MV-4-11 (cell line): ENCODE measurements around the gene RHBDD3.

Experiments
- DNase-seq: peaks from one replicate; lab custom pipeline; 2025; lab: John Stamatoyannopoulos, UW

The RHBDD3 gene

DNA sequence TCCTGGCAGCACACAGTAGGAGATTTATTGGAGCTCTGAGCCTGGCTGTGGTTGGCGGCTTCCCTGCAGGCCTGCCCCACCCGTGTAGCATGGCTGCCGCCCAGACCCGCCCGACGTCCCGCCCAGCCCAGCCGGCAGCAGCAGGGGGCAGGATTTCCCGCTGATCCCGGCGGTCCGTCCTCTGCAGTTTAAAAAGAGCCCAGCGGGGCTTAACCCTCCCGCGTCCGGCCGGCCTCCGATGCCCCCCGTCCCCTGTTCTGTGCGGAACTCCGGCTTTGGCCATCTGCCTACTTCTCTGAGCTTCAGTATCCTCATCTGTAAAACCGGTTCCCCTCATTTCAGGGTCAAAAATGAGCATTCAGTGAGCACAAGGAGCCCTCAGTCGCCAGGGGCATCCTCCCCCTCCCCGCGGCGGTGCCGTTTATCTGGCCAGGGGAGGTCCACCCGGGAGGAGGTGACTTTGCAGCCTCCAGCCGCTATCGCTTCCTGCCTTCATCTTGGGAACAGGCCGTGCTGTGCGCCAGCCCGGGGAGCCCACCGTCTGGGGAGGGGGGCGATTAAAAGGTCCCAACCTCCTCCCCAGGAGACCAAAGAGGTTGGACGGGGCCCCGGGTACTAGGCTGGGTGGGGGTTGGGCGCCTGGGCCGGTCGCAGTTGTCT, 38.5 kb upstream of the RHBDD3 start, which contains the start of gene GAS2L1:
TSS of gene GAS2L1 (plus strand) at position 476 of the 660 bp plus-strand sequence. CDS start 1,456 bp downstream, outside the sequence.
- DNase-seq: peak; percentile 64

DNA sequence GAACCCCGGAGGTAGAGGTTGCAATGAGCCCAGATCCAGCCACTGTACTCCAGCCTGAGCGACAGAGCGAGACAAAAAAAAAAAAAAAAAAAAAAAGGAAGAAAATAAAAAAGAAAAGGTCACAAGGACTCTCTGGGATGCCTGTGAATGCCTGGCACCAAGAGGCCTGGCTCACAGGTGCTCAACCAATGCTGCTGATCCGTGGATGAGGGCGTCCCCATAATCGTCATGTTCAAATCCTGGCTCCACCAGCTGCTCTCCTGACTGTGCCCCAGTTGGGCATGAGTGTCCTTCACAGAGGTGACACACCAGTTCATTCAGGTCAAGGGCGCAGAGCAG, 38.0 kb upstream of the RHBDD3 start:
- no peak for DNase-seq

DNA sequence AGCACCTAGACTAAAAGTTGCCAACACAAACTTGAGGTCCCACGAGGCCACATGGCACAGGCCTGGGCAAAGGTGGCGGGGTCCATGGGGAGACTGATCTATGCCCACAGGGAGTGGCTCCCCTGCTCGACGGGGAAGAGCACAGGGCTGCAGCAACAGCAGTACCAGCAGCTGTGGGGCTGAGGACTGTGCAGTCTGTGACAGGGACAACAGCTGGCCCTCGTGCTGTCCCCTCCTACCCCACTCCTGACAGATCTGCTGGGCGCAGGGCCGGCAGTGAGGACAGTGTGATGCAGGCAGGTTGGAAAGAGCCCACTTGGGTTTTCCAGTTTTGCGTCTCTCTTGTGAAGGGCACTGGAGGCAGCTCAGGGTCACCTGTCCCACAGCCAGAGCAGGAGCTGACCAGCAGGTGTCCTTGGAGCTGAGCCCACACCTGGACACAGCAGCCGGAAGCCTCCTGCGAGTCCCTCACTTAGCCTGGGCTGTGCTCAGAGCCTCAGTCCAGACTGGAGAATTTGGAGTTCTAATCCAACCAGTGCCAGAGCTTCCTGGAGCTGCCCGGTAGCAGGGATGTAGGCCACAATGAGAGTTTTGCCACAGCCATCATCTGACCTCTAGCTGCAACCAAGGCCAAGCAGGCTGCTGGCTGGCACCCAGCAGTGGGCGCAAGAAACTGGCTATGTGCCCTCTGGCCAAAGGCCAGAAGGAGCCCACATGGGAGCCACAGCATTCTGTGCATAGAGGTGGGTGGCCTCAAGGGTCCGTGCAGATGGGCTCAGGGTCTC, 35.1 kb upstream of the RHBDD3 start:
- DNase-seq: no peak

DNA sequence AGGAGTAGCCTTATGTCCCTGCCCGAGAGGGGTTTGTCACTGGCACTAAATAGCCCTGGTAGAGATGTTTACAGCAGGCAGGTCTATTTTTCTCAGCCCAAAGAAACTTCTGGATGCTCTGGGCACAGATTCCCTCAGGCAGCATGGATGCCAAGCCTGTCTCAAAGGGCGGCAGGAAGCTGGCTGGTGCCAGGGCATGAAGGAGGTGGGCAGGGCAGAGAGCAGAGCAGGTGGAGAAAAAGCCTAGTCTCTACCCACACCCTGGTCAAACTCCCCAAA, 34.6 kb upstream of the RHBDD3 start:
- no peak for DNase-seq

DNA sequence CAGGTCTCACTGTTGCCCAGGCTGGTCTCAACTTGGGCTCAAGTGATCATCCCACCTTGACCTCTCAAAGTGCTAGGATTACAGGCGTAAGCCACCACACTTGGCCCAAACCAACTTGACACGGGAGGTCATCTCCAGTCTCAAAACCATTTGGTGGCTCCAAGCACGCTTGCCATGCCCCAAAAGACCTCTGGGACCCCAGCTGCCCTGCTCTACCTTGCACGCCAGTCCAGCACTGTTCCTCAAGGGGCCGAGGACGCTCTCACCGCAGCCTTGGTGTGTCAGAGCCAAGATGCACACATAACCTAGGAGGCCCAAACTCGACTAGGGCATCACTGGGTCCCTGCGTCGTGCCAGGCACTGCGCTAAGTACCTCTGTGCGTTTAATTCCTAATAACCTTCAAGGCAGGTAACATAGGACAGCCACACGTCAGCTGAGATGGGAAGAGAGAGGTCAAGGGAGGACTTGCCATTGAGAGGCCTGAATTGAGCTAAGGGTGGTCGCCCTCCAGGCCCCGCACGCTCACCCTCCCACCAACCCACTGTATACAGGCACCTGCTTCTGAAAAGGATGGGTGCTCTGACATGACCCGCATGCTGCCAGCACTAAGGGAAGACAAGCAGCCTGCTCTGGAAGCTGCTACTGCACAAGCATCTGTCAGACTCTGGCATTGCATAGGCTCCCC, 34.1 kb upstream of the RHBDD3 start:
- no peak for DNase-seq

DNA sequence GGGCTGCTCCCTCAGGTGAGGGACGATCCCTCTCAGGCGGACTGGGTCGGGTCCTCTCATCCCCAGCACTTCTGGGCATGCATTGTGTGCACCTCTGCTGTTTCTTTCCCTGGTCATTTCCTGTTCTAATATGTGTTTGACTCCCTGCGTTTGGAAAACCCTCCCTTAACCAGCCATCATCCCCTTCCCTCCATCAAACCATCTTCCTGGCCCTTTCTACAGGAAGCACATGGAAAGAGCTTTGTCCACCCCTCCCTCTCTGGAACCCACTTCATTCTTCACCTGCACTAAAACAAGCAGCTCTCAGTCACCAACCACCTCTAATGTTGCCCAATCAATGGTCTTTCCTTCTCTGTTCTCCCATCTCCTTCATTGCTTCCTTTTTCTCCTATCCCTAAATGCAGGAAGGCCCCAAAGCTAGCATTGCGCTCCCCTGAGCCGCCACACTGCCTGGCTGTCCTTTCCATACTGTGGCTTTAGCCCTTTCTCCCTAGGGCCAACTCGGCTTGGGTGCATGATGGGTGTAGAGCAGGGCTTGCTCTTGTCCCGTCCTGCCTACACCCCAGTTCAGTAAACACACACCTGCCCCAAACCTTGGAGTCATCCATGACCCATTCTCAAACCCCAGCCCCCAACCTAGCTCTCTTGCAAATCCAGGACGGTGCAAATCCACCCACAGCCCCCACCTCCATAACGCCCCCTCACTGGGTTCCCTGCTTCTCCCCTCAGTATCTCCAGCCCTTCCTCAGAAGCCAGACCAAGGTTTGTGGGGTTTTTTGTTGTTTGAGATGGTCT, 33.2 kb upstream of the RHBDD3 start:
- no peak for DNase-seq

DNA sequence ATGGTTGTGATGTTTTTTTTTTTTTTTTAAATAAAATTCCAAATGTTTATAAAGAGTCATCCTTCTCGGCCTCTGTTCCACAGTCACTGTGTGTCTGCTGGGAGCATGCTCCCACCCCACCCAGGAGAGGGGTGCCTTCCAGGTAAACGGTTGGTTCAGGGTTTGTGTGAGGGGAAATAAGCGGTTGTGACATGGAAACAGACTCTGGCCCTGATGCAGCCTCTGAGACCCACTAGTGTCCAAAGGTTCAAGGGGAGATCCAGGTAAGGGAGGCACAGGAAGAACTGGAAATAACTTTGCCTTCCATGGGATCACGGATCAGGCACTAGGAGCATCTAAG, 32.7 kb upstream of the RHBDD3 start:
- no peak for DNase-seq

DNA sequence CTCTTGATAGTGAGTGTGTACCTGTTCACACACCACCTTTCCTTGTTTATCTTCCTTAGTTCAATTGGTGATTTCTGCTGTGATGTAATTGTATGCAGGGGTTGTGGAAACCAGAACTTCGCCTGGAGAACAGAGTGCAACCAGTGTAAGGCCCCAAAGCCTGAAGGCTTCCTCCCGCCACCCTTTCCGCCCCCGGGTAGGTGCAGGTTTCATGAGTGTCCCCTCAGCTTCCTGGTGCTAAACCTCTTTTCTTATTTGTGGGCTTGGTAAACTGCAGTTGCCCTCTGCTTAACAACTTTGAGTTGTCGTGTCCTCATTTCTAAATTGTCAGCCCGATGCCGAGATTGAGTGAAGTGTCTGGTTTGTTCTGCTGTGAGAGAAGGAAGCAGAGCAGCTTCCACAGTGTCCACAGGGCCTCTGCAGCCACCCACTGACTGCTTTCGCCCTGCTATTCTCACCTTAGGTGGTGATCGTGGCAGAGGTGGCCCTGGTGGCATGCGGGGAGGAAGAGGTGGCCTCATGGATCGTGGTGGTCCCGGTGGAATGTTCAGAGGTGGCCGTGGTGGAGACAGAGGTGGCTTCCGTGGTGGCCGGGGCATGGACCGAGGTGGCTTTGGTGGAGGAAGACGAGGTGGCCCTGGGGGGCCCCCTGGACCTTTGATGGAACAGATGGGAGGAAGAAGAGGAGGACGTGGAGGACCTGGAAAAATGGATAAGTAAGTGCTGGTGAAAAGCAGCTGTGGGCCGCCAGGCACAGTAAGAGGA, 31.5 kb upstream of the RHBDD3 start:
- DNase-seq: no peak

DNA sequence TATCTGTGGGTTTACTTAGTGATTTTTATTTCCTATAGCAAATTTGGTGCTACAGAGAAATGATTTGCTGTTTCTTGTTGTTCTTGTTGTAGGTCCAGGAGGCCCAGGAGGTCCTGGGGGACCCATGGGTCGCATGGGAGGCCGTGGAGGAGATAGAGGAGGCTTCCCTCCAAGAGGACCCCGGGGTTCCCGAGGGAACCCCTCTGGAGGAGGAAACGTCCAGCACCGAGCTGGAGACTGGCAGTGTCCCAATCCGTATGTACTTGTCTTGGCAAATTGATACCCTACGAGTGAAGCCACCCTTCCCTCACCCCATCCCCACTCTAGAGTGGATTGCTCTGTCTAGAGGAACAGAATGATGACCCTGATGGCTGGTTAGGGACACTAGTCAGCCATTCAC, 30.9 kb upstream of the RHBDD3 start:
- no peak for DNase-seq

DNA sequence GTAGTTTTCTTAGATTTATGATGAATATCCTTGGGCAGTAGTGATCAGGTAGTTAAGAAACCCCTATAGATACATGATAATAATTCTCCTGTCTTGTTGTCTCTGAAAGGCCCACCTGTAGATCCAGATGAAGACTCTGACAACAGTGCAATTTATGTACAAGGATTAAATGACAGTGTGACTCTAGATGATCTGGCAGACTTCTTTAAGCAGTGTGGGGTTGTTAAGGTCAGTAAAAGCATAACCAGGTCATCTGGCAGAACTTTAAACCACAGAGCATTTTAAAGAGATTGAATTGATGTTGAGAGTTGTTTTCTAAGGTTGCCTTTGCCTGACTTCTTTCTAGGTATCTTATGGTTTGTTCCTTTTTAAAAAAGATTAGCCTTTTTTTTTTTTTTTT, 24.6 kb upstream of the RHBDD3 start:
- no peak for DNase-seq

DNA sequence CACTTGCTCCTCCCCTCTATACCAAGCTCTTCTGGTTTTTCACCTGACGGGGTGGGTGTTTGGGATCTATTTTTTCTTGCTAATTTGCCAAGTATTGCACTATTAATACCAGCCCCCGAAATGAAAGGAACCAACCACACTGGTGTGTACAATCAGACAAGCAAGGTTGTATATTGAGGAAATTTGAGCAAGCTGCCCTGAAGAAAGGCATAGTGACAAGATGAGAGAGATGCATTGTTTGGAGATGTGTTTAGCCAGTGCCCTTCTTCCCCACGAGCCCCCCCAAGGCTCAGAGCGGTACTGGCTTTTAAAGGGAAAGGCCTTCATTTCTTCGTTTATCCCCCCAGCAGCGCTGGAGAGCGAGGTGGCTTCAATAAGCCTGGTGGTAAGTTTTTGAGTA, 23.4 kb upstream of the RHBDD3 start:
- no peak for DNase-seq

DNA sequence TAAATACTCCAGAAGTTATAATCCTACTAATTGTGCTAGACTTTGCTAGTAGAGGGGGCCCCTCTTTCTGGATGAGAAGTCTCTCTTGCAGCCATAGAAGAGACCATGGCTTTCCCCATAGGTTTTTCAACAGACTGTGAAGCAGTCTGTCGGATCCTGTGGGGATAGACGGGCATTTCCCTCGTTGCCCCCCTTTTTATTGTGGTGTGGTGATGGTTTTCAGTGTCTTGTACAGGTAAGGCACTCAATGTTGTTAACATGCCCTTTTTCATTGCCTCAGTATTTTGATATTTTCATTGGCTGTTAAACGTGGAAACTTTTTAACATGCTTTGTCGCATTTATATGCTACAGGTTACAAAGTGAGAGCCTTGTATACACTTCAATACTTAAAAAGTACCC, 22.3 kb upstream of the RHBDD3 start:
- no peak for DNase-seq

DNA sequence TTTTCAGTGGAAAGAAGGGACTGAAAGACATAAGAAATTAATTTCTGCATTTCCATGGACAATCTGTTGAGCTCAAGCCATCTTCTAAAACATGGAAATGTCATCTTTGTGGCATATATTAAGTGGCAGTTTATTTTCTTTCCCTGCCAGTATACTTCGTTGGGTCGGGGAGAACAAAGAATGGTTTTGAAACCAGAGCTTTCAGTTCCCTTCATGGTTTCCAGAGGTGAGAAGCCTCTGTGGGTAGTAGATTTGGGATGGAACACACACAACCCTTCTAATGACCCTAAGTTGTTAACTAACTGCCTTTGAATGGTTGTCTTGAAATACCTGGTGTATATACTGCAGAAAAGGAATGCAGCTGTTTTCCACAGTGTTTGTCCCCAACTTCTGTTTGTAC, 21.1 kb upstream of the RHBDD3 start:
- peak; percentile 42 for DNase-seq

DNA sequence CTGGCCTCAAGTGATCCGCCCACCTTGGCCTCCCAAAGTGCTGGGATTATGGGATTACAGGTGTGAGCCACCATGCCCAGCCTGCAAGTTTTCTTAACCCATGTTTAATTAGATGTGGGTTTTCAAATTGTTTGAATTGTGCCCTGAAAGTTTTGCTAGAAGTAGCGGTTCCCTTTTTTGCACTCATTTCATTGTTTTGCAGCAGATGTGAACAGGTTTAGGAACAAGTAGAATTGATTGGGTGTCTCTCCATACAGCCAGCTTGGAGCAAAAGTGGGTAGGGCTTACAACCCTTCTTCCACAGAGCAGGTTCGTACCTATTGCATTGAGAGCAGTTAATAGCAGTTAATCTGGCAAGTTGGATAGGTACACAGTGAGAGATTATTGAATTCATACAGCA, 16.4 kb upstream of the RHBDD3 start:
- peak; percentile 27 for DNase-seq

DNA sequence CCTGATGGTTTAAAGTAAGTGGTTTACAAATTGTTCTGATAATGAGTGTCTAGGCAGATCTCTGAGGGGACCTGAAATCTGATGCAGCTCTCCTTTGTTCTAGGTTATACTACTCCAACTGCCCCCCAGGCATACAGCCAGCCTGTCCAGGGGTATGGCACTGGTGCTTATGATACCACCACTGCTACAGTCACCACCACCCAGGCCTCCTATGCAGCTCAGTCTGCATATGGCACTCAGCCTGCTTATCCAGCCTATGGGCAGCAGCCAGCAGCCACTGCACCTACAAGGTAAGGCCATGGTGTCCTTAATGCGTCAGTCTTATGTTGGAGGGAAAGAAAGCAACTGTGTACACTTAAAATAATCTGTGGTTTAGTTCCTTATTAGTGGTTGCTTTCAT, 10.1 kb upstream of the RHBDD3 start:
- no peak for DNase-seq

DNA sequence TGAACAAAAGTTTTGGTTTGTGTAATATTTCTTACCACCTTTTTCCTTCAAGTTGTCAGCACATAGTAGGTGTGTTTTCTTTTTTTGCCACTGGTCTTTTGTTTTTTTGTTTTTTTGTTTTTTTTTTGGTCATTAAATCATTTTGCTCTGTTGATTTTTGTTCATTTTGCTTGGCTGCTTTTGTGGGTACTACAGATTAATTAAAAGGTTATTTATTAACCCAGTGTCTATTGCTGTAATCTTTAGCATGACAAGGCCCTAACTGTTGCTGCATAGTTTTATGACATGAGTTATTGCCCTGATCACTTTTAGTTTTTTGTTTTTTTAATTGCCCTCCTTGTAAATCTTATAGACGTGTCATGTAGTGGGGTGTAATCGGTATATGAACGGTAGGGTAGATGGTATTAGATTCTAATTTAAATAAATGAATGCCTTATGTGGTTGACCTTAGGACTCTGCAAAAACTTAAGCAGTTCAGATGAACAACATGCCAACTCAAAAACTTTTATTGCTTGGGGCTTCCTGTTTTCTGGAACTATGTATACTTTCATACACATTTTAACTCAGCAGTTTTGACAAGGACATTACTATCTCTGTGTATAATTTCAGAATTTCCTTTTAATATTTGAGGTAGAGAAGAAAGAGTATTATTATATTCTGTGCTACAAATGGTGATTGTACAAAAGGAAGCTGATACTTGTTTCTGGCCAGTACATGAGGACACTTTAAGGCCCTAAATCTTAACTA, 8.2 kb upstream of the RHBDD3 start:
- DNase-seq: no peak

DNA sequence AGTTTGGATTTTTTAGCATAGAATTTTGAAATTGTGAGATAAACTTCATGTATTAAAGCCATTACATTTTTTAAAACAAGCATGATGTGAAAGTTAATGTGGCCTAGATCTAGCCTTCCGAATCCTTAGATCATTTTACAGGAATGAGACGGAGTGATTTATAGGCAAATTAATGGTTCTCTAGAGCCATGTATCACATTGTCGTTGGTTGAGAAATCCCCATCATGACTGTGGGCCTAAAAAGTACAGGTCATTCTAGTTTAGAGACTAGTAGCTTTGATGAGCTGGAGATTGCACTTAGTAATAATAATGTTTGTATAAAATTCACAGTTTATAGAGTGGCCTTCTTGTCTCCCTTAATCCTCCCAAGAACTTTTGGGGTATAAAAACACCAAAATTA, 7.4 kb upstream of the RHBDD3 start:
- no peak for DNase-seq

DNA sequence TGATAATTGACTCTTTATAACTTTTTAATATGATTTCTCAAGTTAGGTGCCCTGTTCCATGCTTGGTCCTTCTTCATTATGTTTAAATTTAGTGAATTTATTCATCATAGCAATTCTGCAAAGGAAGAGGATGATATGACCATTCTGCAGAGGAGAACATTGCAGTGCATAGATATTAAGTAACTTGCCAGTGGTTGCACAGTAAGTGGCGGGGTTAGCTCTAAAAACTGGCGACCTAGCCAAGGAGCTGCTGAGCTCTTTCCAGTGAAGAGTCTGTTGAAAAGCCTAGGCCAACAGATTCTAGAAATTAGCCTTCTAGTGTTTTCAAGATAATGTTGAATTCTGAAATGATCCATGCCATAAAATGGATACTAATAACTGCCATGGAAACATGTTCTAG, 4.8 kb upstream of the RHBDD3 start:
- no peak for DNase-seq

DNA sequence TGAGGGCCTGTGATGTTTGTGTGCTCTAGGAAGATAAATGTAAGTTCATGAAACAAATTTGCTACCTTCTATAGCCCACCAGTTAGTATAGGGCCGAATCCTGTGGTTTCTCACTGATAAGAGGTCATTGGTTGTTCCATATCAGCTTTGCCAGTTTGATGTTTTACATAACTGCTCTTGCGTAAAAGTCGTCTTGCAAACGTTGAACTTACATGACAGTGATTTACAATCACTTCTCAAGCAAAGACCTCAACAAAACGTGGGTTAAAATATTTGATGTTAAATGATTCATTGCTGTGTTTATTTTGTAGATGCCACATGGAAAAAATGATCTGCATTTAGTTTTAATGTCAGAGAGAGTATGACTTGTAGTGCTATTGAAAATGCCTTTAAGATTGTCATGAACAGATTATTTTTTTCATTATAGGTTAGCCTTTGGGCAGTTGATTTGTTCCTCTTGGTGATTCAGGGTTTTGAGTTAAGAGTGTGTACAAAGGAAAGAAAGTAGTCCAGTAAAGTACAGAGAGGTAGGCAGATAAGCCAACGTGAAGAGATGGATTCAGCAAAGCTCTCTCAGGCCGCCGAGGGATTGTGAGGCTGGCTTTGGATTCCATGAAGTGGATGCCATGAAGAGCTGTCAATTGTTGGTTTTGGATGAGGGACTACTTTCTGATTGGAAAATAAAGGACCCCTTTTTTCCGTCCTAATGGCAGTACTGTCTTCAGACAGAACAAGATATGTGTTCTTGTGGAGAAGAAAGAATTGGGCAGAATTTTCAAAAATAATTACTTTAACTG, 2.9 kb upstream of the RHBDD3 start:
- peak; percentile 64 for DNase-seq

DNA sequence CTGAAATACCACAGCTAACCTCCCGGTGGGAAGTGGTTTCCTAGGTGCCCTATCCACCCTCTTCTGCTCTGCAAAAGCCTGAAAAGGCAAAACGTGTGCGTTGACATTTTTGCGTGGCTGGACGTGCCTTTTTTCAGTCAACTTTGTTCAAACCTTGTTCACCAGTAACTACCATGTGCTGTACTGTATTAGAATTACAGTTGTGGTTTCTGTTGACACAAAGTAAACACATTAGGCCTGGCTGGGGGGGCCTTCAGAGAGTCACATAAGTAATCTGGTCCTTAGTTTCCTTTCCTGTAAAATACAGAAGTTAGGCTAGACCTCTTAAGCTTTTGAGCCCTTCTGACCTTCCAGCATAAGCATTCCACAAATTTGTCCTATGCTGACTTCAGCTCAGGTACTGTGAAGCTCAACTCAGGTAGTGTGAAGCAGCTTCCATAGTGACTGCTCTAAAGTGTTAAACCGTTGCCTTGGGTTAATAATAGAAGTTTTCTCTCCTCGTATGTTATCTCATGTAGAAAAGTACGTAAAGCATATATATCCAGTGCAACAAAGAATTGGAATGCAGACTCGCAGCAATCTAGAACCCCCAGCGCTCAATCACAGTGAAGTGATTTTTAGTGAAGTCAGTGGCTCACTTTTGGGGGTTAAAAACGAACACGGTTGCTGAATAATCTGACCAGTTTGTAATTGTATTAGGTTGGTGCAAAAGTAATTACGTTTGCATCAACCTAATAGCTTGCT, 2.1 kb upstream of the RHBDD3 start:
- peak; percentile 79 for DNase-seq
